ENCODE measurements around the gene ASAP2. TPM values are rescaled to one million over a fixed set of nuclear protein-coding genes. Genes with fewer than 3 reads are reported as not detected.

The ASAP2 gene
- polyA plus RNA-seq, 2 donors = 4.0 to 5.3 TPM

- H3K4me3 ChIP-seq (ENCODE audit: low read depth in 1 of 2, low read length in 2 of 2) = no peak overlapping the region
- H3K9me3 ChIP-seq (ENCODE audit: control insufficient read depth in 2 of 2, insufficient read depth in 1 of 2, low read depth in 1 of 2, low read length in 1 of 2) = no peaks in the 10 kb centered on the region
- peaks cover 0 to 5% of the 10 kb centered on the region in 2 donors for H3K36me3 ChIP-seq (ENCODE audit: control insufficient read depth in 2 of 2, insufficient read depth in 2 of 2, low read length in 1 of 2)
- H3K27ac ChIP-seq (ENCODE audit: low read depth in 2 of 2, low read length in 1 of 2) = no peak overlapping the region
- WGBS, 2 donors = 90 to 93% methylated on average over 19 of the region's 19 CpGs
- peaks cover 0 to 5% of the 10 kb centered on the region in 2 donors for H3K4me1 ChIP-seq (ENCODE audit: control insufficient read depth in 2 of 2, insufficient read depth in 2 of 2, low read length in 1 of 2)
- H3K27me3 ChIP-seq (ENCODE audit: control insufficient read depth in 1 of 2, insufficient read depth in 2 of 2, low read length in 2 of 2) = no peaks in the 10 kb centered on the region
Measured at GRCh38 chr2:9401646-9402371, 195.2 kb downstream of the ASAP2 start.

GRCh38 chr2:9403924-9404323 is 197.3 kb downstream of the ASAP2 start:
- H3K4me3 ChIP-seq (ENCODE audit: low read depth in 1 of 2, low read length in 2 of 2) = no peak overlapping the region
- H3K9me3 ChIP-seq (ENCODE audit: control insufficient read depth in 2 of 2, insufficient read depth in 1 of 2, low read depth in 1 of 2, low read length in 1 of 2) = no peaks in the 10 kb centered on the region
- H3K27ac ChIP-seq (ENCODE audit: low read depth in 2 of 2, low read length in 1 of 2) = no peak overlapping the region
- 71 to 72% methylated on average over 2 of the region's 2 CpGs for WGBS, 2 donors
- H3K4me1 ChIP-seq (ENCODE audit: control insufficient read depth in 2 of 2, insufficient read depth in 2 of 2, low read length in 1 of 2) = peaks cover 2 to 5% of the 10 kb centered on the region in 2 donors
- H3K27me3 ChIP-seq (ENCODE audit: control insufficient read depth in 1 of 2, insufficient read depth in 2 of 2, low read length in 2 of 2) = no peaks in the 10 kb centered on the region
- peaks cover 0 to 5% of the 10 kb centered on the region in 2 donors for H3K36me3 ChIP-seq (ENCODE audit: control insufficient read depth in 2 of 2, insufficient read depth in 2 of 2, low read length in 1 of 2)

GRCh38 chr2:9404451-9404850 is 197.8 kb downstream of the ASAP2 start:
- Histone ChIP-seq H3K27ac (ENCODE audit: low read depth in 2 of 2, low read length in 1 of 2) (no peak overlapping the region), H3K9me3 (ENCODE audit: control insufficient read depth in 2 of 2, insufficient read depth in 1 of 2, low read depth in 1 of 2, low read length in 1 of 2) (no peaks in the 10 kb centered on the region), H3K4me3 (ENCODE audit: low read depth in 1 of 2, low read length in 2 of 2) (no peak overlapping the region), H3K36me3 (ENCODE audit: control insufficient read depth in 2 of 2, insufficient read depth in 2 of 2, low read length in 1 of 2) (peaks cover 0 to 5% of the 10 kb centered on the region in 2 donors), H3K27me3 (ENCODE audit: control insufficient read depth in 1 of 2, insufficient read depth in 2 of 2, low read length in 2 of 2) (no peaks in the 10 kb centered on the region), H3K4me1 (ENCODE audit: control insufficient read depth in 2 of 2, insufficient read depth in 2 of 2, low read length in 1 of 2) (peaks cover 2 to 5% of the 10 kb centered on the region in 2 donors)
- 77 to 83% methylated on average over 4 of the region's 4 CpGs for WGBS, 2 donors

GRCh38 chr2:9405636-9406035 is 199.0 kb downstream of the ASAP2 start:
- Histone ChIP-seq H3K27ac (ENCODE audit: low read depth in 2 of 2, low read length in 1 of 2) (peak overlapping the region in 1 of 2 donors; percentile 9), H3K4me3 (ENCODE audit: low read depth in 1 of 2, low read length in 2 of 2) (no peak overlapping the region), H3K36me3 (ENCODE audit: control insufficient read depth in 2 of 2, insufficient read depth in 2 of 2, low read length in 1 of 2) (peaks cover 0 to 5% of the 10 kb centered on the region in 2 donors), H3K9me3 (ENCODE audit: control insufficient read depth in 2 of 2, insufficient read depth in 1 of 2, low read depth in 1 of 2, low read length in 1 of 2) (no peaks in the 10 kb centered on the region), H3K4me1 (ENCODE audit: control insufficient read depth in 2 of 2, insufficient read depth in 2 of 2, low read length in 1 of 2) (peaks cover 2 to 5% of the 10 kb centered on the region in 2 donors), H3K27me3 (ENCODE audit: control insufficient read depth in 1 of 2, insufficient read depth in 2 of 2, low read length in 2 of 2) (no peaks in the 10 kb centered on the region)
- WGBS, 2 donors = 94 to 96% methylated on average over 2 of the region's 2 CpGs

GRCh38 chr2:9406529-9407362 is 200.1 kb downstream of the ASAP2 start:
- 46 to 59% methylated on average over 13 of the region's 13 CpGs for WGBS, 2 donors
- no peaks in the 10 kb centered on the region for H3K27me3 ChIP-seq (ENCODE audit: control insufficient read depth in 1 of 2, insufficient read depth in 2 of 2, low read length in 2 of 2)
- H3K36me3 ChIP-seq (ENCODE audit: control insufficient read depth in 2 of 2, insufficient read depth in 2 of 2, low read length in 1 of 2) = peaks cover 0 to 5% of the 10 kb centered on the region in 2 donors
- H3K4me1 ChIP-seq (ENCODE audit: control insufficient read depth in 2 of 2, insufficient read depth in 2 of 2, low read length in 1 of 2) = peaks cover 0 to 2% of the 10 kb centered on the region in 2 donors
- no peak overlapping the region for H3K4me3 ChIP-seq (ENCODE audit: low read depth in 1 of 2, low read length in 2 of 2)
- H3K27ac ChIP-seq (ENCODE audit: low read depth in 2 of 2, low read length in 1 of 2) = peak overlapping the region; percentile 30 to 37
- H3K9me3 ChIP-seq (ENCODE audit: control insufficient read depth in 2 of 2, insufficient read depth in 1 of 2, low read depth in 1 of 2, low read length in 1 of 2) = no peaks in the 10 kb centered on the region

- Histone ChIP-seq H3K9me3 (ENCODE audit: control insufficient read depth in 2 of 2, insufficient read depth in 1 of 2, low read depth in 1 of 2, low read length in 1 of 2) (no peaks in the 10 kb centered on the region), H3K36me3 (ENCODE audit: control insufficient read depth in 2 of 2, insufficient read depth in 2 of 2, low read length in 1 of 2) (peaks cover 0 to 2% of the 10 kb centered on the region in 2 donors), H3K4me1 (ENCODE audit: control insufficient read depth in 2 of 2, insufficient read depth in 2 of 2, low read length in 1 of 2) (peaks cover 0 to 2% of the 10 kb centered on the region in 2 donors), H3K4me3 (ENCODE audit: low read depth in 1 of 2, low read length in 2 of 2) (no peak overlapping the region), H3K27me3 (ENCODE audit: control insufficient read depth in 1 of 2, insufficient read depth in 2 of 2, low read length in 2 of 2) (no peaks in the 10 kb centered on the region), H3K27ac (ENCODE audit: low read depth in 2 of 2, low read length in 1 of 2) (peak overlapping the region in 1 of 2 donors; percentile 55)
- WGBS, 2 donors = 45 to 64% methylated on average over 8 of the region's 8 CpGs
Measured at GRCh38 chr2:9407363-9407811, 200.8 kb downstream of the ASAP2 start.

GRCh38 chr2:9408641-9409151 is 202.1 kb downstream of the ASAP2 start:
- Histone ChIP-seq H3K9me3 (ENCODE audit: control insufficient read depth in 2 of 2, insufficient read depth in 1 of 2, low read depth in 1 of 2, low read length in 1 of 2) (no peaks in the 10 kb centered on the region), H3K27ac (ENCODE audit: low read depth in 2 of 2, low read length in 1 of 2) (peak overlapping the region in 1 of 2 donors; percentile 15), H3K4me3 (ENCODE audit: low read depth in 1 of 2, low read length in 2 of 2) (no peak overlapping the region), H3K36me3 (ENCODE audit: control insufficient read depth in 2 of 2, insufficient read depth in 2 of 2, low read length in 1 of 2) (peaks cover 0 to 2% of the 10 kb centered on the region in 2 donors), H3K27me3 (ENCODE audit: control insufficient read depth in 1 of 2, insufficient read depth in 2 of 2, low read length in 2 of 2) (no peaks in the 10 kb centered on the region), H3K4me1 (ENCODE audit: control insufficient read depth in 2 of 2, insufficient read depth in 2 of 2, low read length in 1 of 2) (peaks cover 0 to 2% of the 10 kb centered on the region in 2 donors)
- 49 to 57% methylated on average over 9 of the region's 9 CpGs for WGBS, 2 donors

- peaks cover 0 to 2% of the 10 kb centered on the region in 2 donors for H3K4me1 ChIP-seq (ENCODE audit: control insufficient read depth in 2 of 2, insufficient read depth in 2 of 2, low read length in 1 of 2)
- WGBS, 2 donors = 99% methylated on average over 3 of the region's 3 CpGs
- H3K27me3 ChIP-seq (ENCODE audit: control insufficient read depth in 1 of 2, insufficient read depth in 2 of 2, low read length in 2 of 2) = no peaks in the 10 kb centered on the region
- H3K4me3 ChIP-seq (ENCODE audit: low read depth in 1 of 2, low read length in 2 of 2) = no peak overlapping the region
- H3K9me3 ChIP-seq (ENCODE audit: control insufficient read depth in 2 of 2, insufficient read depth in 1 of 2, low read depth in 1 of 2, low read length in 1 of 2) = no peaks in the 10 kb centered on the region
- H3K27ac ChIP-seq (ENCODE audit: low read depth in 2 of 2, low read length in 1 of 2) = no peak overlapping the region
- H3K36me3 ChIP-seq (ENCODE audit: control insufficient read depth in 2 of 2, insufficient read depth in 2 of 2, low read length in 1 of 2) = peaks cover 0 to 2% of the 10 kb centered on the region in 2 donors
Measured at GRCh38 chr2:9410108-9410507, 203.5 kb downstream of the ASAP2 start.

- Histone ChIP-seq H3K27ac (ENCODE audit: low read depth in 2 of 2, low read length in 1 of 2) (no peak overlapping the region), H3K9me3 (ENCODE audit: control insufficient read depth in 2 of 2, insufficient read depth in 1 of 2, low read depth in 1 of 2, low read length in 1 of 2) (no peaks in the 10 kb centered on the region), H3K4me3 (ENCODE audit: low read depth in 1 of 2, low read length in 2 of 2) (no peak overlapping the region), H3K36me3 (ENCODE audit: control insufficient read depth in 2 of 2, insufficient read depth in 2 of 2, low read length in 1 of 2) (peaks cover 0 to 5% of the 10 kb centered on the region in 2 donors), H3K27me3 (ENCODE audit: control insufficient read depth in 1 of 2, insufficient read depth in 2 of 2, low read length in 2 of 2) (no peaks in the 10 kb centered on the region), H3K4me1 (ENCODE audit: control insufficient read depth in 2 of 2, insufficient read depth in 2 of 2, low read length in 1 of 2) (peaks cover 0 to 3% of the 10 kb centered on the region in 2 donors)
- 74 to 83% methylated on average over 7 of the region's 7 CpGs for WGBS, 2 donors
Measured at GRCh38 chr2:9412781-9413180, 206.2 kb downstream of the ASAP2 start.
